CD4-positive, CD25-positive, alpha-beta regulatory T cell (primary cell): ENCODE data around the gene HOXD11. TPM values are rescaled to one million over a fixed set of nuclear protein-coding genes. Genes with fewer than 3 reads are reported as not detected.

ENCODE experiments used
- ATAC-seq, 2 donors: fragments of 150-1000 bp; cut with Tn5 transposase; one replicate each; pipeline ENCODE4 v1.10.0; 2021; ENCODE audit warnings: low read depth in 2 of 2, moderate number of reproducible peaks in 2 of 2, moderate library complexity in 1 of 2
- DNase-seq, 3 donors: peaks; one replicate each; pipeline versions ENCODE4 v3.0.0 to v3.0.0-alpha.2; 2012 to 2022; ENCODE audit warnings: mixed read lengths in 1 of 3
- H3K27ac ChIP-seq: one replicate; pipeline ENCODE4 v1.7.0; 2013; ENCODE audit warnings: mild to moderate bottlenecking, low read length; ENCODE audit not compliant: insufficient read depth, poor library complexity, severe bottlenecking
- H3K27me3 ChIP-seq: one replicate; pipeline ENCODE4 v1.7.0; 2013; ENCODE audit warnings: low read length; ENCODE audit not compliant: control insufficient read depth, insufficient read depth
- H3K36me3 ChIP-seq: one replicate; pipeline ENCODE4 v1.7.0; 2013; ENCODE audit warnings: mild to moderate bottlenecking, low read length, moderate library complexity; ENCODE audit not compliant: control insufficient read depth, insufficient read depth
- H3K4me1 ChIP-seq: 2 replicates; pipeline ENCODE4 v1.7.0; 2013; ENCODE audit warnings: mild to moderate bottlenecking, low read length; ENCODE audit not compliant: insufficient read depth, control insufficient read depth, poor library complexity, severe bottlenecking
- H3K4me3 ChIP-seq: one replicate; pipeline ENCODE4 v1.7.0; 2013; ENCODE audit warnings: low read depth, mild to moderate bottlenecking, low read length, moderate library complexity
- H3K9me3 ChIP-seq, 2 experiments: 1 replicate in 1 of 2; 2 replicates in 1 of 2; pipeline ENCODE4 v1.7.0; 2013; ENCODE audit warnings: low read length in 2 of 2, mild to moderate bottlenecking in 1 of 2, moderate library complexity in 1 of 2; ENCODE audit not compliant: control insufficient read depth in 2 of 2
- H3K27ac Mint-ChIP-seq, 3 donors: one replicate each; pipeline ENCODE4 v1.8.0; 2020 to 2022; ENCODE audit warnings: mild to moderate bottlenecking in 3 of 3, mixed read lengths in 3 of 3, moderate library complexity in 2 of 3
- H3K27me3 Mint-ChIP-seq: one replicate; pipeline ENCODE4 v1.8.0; 2022; ENCODE audit warnings: mild to moderate bottlenecking, mixed read lengths
- H3K36me3 Mint-ChIP-seq: one replicate; pipeline ENCODE4 v1.8.0; 2020; ENCODE audit warnings: mixed read lengths
- H3K4me1 Mint-ChIP-seq, 4 donors: one replicate each; pipeline ENCODE4 v1.8.0; 2020 to 2022; ENCODE audit warnings: mixed read lengths in 4 of 4, mild to moderate bottlenecking in 1 of 4
- H3K4me3 Mint-ChIP-seq, 4 donors: one replicate each; pipeline ENCODE4 v1.8.0; 2020 to 2022; ENCODE audit warnings: mild to moderate bottlenecking in 4 of 4, mixed read lengths in 4 of 4, moderate library complexity in 3 of 4
- H3K9me3 Mint-ChIP-seq, 7 donors: one replicate each; pipeline ENCODE4 v1.8.0; 2020 to 2022; ENCODE audit warnings: mixed read lengths in 7 of 7, mild to moderate bottlenecking in 3 of 7, moderate library complexity in 2 of 7
- polyA plus RNA-seq, 4 donors: library from polyadenylated mRNA; unstranded; fragments of 300-500 nt; fragmentation: Illumina TruSeq; gene quantifications; one replicate each; pipeline ENCODE4 v1.2.3, GENCODE V29; 2021
- total RNA-seq: library from RNA; stranded (reverse); gene quantifications from one replicate; pipeline ENCODE4 v1.2.3, GENCODE V29; 2022

Gene HOXD11
- total and polyA plus RNA-seq, 5 donors from 2014 or later, result not detected

DNA sequence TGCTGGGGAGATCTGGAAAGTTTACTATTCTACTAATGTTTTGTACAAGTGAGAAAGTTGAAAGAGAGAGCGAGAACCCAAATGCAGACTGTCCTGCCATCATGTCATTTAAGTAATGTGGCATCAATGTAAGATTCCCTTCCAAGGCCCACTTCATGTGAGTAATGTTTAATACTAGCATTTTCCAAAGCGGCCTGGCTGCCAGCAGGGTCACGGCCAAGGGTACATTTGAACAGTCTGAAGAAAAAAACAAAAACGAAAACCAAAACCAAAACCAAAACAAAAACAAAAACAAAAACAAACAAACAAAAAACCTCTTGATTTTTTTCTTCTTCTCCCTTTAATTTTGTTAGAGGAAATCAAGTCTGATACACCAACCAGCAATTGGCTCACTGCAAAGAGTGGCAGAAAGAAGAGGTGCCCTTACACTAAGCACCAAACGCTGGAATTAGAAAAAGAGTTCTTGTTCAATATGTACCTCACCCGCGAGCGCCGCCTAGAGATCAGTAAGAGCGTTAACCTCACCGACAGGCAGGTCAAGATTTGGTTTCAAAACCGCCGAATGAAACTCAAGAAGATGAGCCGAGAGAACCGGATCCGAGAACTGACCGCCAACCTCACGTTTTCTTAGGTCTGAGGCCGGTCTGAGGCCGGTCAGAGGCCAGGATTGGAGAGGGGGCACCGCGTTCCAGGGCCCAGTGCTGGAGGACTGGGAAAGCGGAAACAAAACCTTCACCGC is 11.7 kb downstream of the HOXD11 start:
- peaks cover 62% of the 10 kb centered on the region for H3K27me3 ChIP-seq
- Mint-ChIP-seq H3K9me3 (peaks cover 0 to 16% (median 3%) of the 10 kb centered on the region in 7 donors), H3K4me3 (peak overlapping the region in 3 of 4 donors; percentile 41 to 82 (median 49)), H3K4me1 (peaks cover 6 to 9% (median 7%) of the 10 kb centered on the region in 4 donors), H3K27ac (peak overlapping the region in 1 of 3 donors; percentile 84), H3K27me3 (peaks cover 75% of the 10 kb centered on the region), H3K36me3 (peaks cover 3% of the 10 kb centered on the region)
- peaks cover 11% of the 10 kb centered on the region for H3K4me1 ChIP-seq
- no peaks in the 10 kb centered on the region for H3K36me3 ChIP-seq
- H3K9me3 ChIP-seq, result peaks cover 7 to 16% of the 10 kb centered on the region in 2 experiments
- ATAC-seq (no peak), DNase-seq (peak in 1 of 3 donors; percentile 51)
- H3K27ac ChIP-seq, result no peak overlapping the region
- no peak overlapping the region for H3K4me3 ChIP-seq

DNA sequence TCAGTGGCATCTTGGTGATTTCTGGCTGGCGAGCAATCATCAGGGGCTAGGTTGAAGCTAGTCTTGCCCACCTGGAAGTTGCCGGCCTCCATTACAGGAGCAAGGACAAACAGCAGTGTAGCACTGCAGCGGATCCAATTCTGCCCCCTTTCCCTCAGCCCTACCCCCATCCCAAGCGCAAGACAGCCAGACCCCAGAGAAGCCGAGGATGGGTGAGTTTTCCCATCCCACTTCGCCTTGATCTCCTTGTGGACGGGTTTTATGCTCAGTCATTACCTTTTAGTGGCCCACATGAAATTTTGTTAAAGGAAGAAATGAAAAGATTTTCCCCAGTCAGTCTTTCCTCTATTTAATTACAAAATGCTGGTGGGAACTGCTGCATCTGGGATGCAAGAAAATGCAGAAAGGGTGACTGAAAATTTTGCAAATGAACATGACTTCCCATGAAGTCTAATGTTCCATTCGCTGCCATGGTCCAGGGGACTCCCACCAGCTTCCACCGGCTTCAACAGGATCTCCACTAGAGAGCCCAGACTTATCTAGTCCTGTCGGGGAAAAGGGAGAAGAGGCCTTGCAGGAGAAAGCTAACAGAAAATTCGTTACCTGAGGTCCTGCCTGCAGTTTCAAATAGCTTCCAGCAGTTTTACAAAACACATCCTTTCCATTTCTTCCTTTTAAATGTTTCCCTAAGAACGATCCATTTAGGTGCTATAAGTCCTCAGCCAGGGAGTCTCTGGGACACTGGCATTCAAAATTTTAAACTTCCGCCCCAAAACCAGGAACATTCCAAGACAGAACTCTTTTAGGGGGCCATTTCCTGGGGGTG is 13.5 kb downstream of the HOXD11 start:
- peaks cover 0 to 16% (median 3%) of the 10 kb centered on the region in 7 donors for H3K9me3 Mint-ChIP-seq
- H3K4me1 Mint-ChIP-seq, result peaks cover 6 to 11% (median 8%) of the 10 kb centered on the region in 4 donors
- DNase-seq (no peak), ATAC-seq (no peak)
- Histone ChIP-seq H3K27me3 (peaks cover 55% of the 10 kb centered on the region), H3K9me3 (peaks cover 7 to 12% of the 10 kb centered on the region in 2 experiments), H3K27ac (no peak overlapping the region), H3K4me3 (no peak overlapping the region), H3K36me3 (no peaks in the 10 kb centered on the region), H3K4me1 (peaks cover 11% of the 10 kb centered on the region)
- H3K27me3 Mint-ChIP-seq, result peaks cover 75% of the 10 kb centered on the region
- H3K27ac Mint-ChIP-seq, result no peak overlapping the region
- H3K36me3 Mint-ChIP-seq, result peaks cover 3% of the 10 kb centered on the region
- H3K4me3 Mint-ChIP-seq, result peak overlapping the region in 3 of 4 donors; percentile 9 to 61 (median 40)

DNA sequence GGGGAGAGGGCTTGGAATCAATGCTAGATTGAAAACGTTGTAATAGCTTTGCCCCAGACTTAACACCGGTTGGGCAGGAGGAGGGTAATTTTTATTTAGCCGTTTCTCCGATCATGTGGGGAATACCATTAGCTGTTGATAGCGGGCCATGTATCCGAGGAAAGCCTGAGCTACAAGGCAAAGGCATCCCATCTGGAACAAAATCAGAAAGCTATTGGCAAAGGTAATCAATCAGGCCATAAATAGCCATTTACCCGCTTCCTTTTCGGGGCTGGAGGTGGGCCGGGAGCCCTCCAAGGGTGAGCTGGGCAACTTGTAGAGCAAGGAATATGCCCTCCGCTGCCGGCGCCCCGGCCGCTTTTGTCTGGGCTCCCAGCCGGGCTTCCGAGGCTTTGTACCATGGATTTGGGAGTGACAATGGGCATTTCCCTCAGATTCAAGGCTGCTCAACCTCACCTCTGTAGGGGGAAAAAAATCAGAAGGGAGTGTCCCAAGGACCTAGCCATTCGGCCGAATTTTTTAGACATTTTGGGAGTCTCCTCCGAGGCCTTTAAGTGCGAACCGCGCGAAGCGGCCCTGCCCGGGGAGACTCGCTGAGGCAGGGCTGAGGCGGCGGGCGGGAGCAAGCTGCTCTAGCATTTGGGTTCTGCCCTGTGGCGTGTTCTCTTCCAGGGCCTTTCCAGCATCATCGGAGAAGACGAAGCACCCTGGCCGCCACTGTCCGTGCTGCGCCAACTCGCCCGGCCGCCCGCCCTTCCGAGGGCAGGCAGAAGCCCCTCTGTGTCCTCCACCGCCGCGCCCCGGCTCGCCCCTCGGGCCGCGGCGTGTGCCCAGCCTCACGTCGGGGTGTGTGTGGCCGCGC is 14.3 kb downstream of the HOXD11 start:
- Histone ChIP-seq H3K27me3 (peaks cover 61% of the 10 kb centered on the region), H3K27ac (no peak overlapping the region), H3K4me3 (no peak overlapping the region), H3K4me1 (peaks cover 11% of the 10 kb centered on the region), H3K36me3 (no peaks in the 10 kb centered on the region), H3K9me3 (peaks cover 7 to 10% of the 10 kb centered on the region in 2 experiments)
- peaks cover 6 to 11% (median 8%) of the 10 kb centered on the region in 4 donors for H3K4me1 Mint-ChIP-seq
- H3K27me3 Mint-ChIP-seq, result peaks cover 80% of the 10 kb centered on the region
- H3K36me3 Mint-ChIP-seq, result peaks cover 3% of the 10 kb centered on the region
- DNase-seq (no peak), ATAC-seq (no peak)
- H3K4me3 Mint-ChIP-seq, result peak overlapping the region in 2 of 4 donors; percentile 40 to 50
- no peak overlapping the region for H3K27ac Mint-ChIP-seq
- peaks cover 0 to 15% (median 3%) of the 10 kb centered on the region in 7 donors for H3K9me3 Mint-ChIP-seq

DNA sequence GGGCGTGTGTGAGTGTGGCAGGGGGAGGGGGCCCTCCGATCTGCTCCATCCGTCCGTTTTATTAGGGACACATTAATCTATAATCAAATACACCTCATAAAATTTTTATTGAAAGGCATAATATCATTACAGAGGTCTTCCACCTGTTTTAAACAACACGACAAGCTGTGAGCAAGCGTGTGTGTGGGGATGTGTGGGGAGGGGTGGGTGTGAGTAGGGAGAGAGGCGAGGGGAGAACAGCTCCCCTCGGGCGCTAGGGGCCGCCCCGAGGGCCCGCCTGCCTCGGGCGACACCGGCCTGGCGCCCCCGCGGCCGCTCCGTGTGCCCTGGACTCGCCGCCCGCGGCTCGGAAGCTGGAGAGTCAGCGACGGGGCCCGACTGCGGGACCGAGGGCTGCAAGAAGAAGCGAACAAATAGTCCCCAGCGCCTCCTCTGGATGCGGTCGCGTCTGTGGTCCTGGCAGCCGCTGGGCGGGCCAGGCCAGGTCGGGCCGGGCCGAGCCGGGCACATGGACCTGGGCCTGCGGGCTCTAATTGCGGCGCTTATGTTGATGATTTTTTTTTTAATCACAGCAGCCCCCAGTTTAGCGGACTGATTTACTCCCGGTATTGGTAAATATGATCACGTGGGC is 15.1 kb downstream of the HOXD11 start:
- H3K27me3 ChIP-seq, result peaks cover 60% of the 10 kb centered on the region
- H3K4me1 ChIP-seq, result peaks cover 11% of the 10 kb centered on the region
- H3K9me3 ChIP-seq, result peaks cover 3 to 7% of the 10 kb centered on the region in 2 experiments
- peaks cover 7 to 15% (median 10%) of the 10 kb centered on the region in 4 donors for H3K4me1 Mint-ChIP-seq
- H3K27me3 Mint-ChIP-seq, result peaks cover 80% of the 10 kb centered on the region
- H3K9me3 Mint-ChIP-seq, result peaks cover 0 to 15% (median 3%) of the 10 kb centered on the region in 7 donors
- no peaks in the 10 kb centered on the region for H3K36me3 ChIP-seq
- H3K36me3 Mint-ChIP-seq, result peaks cover 3% of the 10 kb centered on the region
- no peak overlapping the region for H3K27ac Mint-ChIP-seq
- H3K4me3 ChIP-seq, result no peak overlapping the region
- no peak overlapping the region for H3K27ac ChIP-seq
- ATAC-seq (no peak), DNase-seq (no peak)
- peak overlapping the region in 3 of 4 donors; percentile 67 to 82 (median 68) for H3K4me3 Mint-ChIP-seq

DNA sequence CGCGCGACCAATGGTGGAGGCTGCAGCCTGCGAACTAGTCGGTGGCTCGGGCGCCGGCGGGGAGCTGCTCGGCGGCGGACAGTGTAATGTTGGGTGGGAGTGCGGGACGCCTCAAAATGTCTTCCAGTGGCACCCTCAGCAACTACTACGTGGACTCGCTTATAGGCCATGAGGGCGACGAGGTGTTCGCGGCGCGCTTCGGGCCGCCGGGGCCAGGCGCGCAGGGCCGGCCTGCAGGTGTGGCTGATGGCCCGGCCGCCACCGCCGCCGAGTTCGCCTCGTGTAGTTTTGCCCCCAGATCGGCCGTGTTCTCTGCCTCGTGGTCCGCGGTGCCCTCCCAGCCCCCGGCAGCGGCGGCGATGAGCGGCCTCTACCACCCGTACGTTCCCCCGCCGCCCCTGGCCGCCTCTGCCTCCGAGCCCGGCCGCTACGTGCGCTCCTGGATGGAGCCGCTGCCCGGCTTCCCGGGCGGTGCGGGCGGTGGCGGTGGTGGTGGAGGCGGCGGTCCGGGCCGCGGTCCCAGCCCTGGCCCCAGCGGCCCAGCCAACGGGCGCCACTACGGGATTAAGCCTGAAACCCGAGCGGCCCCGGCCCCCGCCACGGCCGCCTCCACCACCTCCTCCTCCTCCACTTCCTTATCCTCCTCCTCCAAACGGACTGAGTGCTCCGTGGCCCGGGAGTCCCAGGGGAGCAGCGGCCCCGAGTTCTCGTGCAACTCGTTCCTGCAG is 15.8 kb downstream of the HOXD11 start, which contains the start of gene HOXD9:
Gene HOXD9 (plus strand): TSS at position 37 of the 728 bp plus-strand sequence. CDS start 50 bp downstream, at position 87.
- peaks cover 80% of the 10 kb centered on the region for H3K27me3 Mint-ChIP-seq
- peak within 1 kb of the TSS; percentile 53 to 82 (median 68) for H3K4me3 Mint-ChIP-seq
- Histone ChIP-seq H3K27me3 (peaks cover 63% of the 10 kb centered on the region), H3K36me3 (no peaks in the 10 kb centered on the region), H3K9me3 (peaks cover 0 to 7% of the 10 kb centered on the region in 2 experiments), H3K4me3 (no peak within 1 kb of the TSS), H3K27ac (no peak within 1 kb of the TSS), H3K4me1 (peaks cover 11% of the 10 kb centered on the region)
- H3K4me1 Mint-ChIP-seq, result peaks cover 7 to 16% (median 14%) of the 10 kb centered on the region in 4 donors
- H3K27ac Mint-ChIP-seq, result no peak within 1 kb of the TSS
- H3K36me3 Mint-ChIP-seq, result peaks cover 3% of the 10 kb centered on the region
- H3K9me3 Mint-ChIP-seq, result peaks cover 0 to 14% (median 3%) of the 10 kb centered on the region in 7 donors
- DNase-seq (no peak), ATAC-seq (no peak)

DNA sequence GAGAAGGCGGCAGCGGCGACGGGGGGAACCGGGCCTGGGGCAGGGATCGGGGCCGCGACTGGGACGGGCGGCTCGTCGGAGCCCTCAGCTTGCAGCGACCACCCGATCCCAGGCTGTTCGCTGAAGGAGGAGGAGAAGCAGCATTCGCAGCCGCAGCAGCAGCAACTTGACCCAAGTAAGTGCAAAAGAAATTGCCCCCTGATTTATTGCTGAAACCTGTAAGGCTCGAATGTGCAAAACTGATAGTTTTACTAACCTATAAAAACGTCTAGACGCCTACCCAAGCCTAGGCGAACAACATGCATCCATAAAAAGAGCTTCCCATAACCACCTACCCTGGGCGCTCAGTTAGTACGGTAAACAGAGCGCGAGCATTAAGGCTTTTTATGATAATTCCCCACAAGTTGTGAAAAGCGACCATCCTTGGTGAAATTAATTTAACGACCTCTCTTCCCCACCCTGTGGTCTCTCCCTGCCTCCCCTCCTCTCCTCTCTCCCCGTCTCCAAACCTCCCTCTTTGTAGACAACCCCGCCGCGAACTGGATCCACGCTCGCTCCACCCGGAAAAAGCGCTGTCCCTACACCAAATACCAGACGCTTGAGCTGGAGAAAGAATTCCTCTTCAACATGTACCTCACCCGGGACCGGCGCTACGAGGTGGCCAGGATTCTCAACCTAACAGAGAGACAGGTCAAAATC is 16.5 kb downstream of the HOXD11 start:
- Histone ChIP-seq H3K36me3 (no peaks in the 10 kb centered on the region), H3K4me3 (no peak overlapping the region), H3K9me3 (peaks cover 0 to 7% of the 10 kb centered on the region in 2 experiments), H3K27me3 (peaks cover 63% of the 10 kb centered on the region), H3K27ac (no peak overlapping the region), H3K4me1 (peaks cover 12% of the 10 kb centered on the region)
- Mint-ChIP-seq H3K4me1 (peaks cover 11 to 23% (median 17%) of the 10 kb centered on the region in 4 donors), H3K36me3 (peaks cover 3% of the 10 kb centered on the region), H3K27me3 (peaks cover 80% of the 10 kb centered on the region), H3K9me3 (peaks cover 0 to 13% (median 3%) of the 10 kb centered on the region in 7 donors), H3K4me3 (peak overlapping the region; percentile 15 to 61 (median 40)), H3K27ac (no peak overlapping the region)
- no peak for ATAC-seq
- no peak for DNase-seq
